ENCODE results near the gene ADARB1.

The ADARB1 gene

DNA sequence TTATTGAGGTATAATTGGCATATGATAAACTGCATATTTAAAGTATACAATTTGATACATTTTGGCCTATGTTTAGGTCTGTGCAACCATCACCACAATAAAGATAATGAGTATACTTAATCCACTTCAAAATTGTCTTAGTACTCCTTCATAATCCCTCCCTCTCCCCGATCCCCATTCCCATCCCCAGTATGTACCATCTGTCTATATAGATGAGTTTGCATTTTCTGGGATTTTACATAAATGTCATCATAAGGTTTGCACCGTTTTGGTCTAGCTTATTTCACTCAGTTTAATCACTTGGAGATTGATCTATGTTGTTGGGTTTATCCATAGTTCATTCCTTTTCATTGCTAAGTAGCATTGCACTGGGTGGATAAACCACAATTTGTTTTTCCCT, 139.0 kb downstream of the ADARB1 start:
- ChIA-PET POLR2A (no interaction called here), CTCF (interaction anchor here (0.6 to 2.4 kb wide), 3 partner anchors 75 to 769 kb away, joined by 3 to 5 read pairs (median 4); no protein-coding TSS in a partner anchor)
- Histone ChIP-seq H3K36me3 (ENCODE audit: control insufficient read depth in 2 of 2, insufficient read depth in 1 of 2, low read length in 2 of 2) (no peaks in the 10 kb centered on the region), H3K4me3 (ENCODE audit: low read depth, low read length) (no peak overlapping the region), H3K9me3 (ENCODE audit: control insufficient read depth, insufficient read depth, low read depth, low read length) (no peaks in the 10 kb centered on the region), H3K4me1 (ENCODE audit: control insufficient read depth, insufficient read depth, low read length) (peaks cover 3% of the 10 kb centered on the region; the same call in 1 of the 2 replicates), H3K27ac (ENCODE audit: extremely low read depth, low read depth, low read length) (no peak overlapping the region)
- TF ChIP-seq ZBTB44 (tag by site-specific recombination; IDR thresholded peaks at IDR 0.05) (no peak), MYNN (tag by site-specific recombination; IDR thresholded peaks at IDR 0.05; ENCODE audit: borderline replicate concordance) (no peak), HOXD13 (CRISPR knock-in tag; IDR thresholded peaks at IDR 0.05; ENCODE audit: borderline replicate concordance) (no peak), RBAK (tag by site-specific recombination; IDR thresholded peaks at IDR 0.05) (no peak), ZNF16 (tag by site-specific recombination; IDR thresholded peaks at IDR 0.05; ENCODE audit: low read depth) (no peak), ZXDB (tag by site-specific recombination; IDR thresholded peaks at IDR 0.05) (no peak), PBX3 (CRISPR knock-in tag; IDR thresholded peaks at IDR 0.05) (no peak)
- TF ChIP-seq, protein P1, sequence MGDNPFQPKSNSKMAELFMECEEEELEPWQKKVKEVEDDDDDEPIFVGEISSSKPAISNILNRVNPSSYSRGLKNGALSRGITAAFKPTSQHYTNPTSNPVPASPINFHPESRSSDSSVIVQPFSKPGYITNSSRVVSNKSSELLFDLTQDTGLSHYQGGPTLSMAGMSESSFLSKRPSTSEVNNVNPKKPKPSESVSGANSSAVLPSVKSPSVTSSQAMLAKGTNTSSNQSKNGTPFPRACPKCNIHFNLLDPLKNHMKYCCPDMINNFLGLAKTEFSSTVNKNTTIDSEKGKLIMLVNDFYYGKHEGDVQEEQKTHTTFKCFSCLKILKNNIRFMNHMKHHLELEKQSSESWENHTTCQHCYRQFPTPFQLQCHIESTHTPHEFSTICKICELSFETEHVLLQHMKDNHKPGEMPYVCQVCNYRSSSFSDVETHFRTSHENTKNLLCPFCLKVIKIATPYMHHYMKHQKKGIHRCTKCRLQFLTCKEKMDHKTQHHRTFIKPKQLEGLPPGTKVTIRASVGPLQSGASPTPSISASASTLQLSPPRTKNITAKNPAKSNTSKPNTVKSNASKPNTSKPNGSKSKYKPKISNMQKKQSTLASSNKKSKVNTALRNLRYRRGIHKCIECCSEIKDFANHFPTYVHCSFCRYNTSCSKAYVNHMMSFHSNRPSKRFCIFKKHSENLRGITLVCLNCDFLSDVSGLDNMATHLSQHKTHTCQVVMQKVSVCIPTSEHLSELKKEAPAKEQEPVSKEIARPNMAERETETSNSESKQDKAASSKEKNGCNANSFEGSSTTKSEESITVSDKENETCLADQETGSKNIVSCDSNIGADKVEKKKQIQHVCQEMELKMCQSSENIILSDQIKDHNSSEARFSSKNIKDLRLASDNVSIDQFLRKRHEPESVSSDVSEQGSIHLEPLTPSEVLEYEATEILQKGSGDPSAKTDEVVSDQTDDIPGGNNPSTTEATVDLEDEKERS (tag by site-specific recombination; IDR thresholded peaks at IDR 0.05), result no peak
- TF ChIP-seq, protein P2, sequence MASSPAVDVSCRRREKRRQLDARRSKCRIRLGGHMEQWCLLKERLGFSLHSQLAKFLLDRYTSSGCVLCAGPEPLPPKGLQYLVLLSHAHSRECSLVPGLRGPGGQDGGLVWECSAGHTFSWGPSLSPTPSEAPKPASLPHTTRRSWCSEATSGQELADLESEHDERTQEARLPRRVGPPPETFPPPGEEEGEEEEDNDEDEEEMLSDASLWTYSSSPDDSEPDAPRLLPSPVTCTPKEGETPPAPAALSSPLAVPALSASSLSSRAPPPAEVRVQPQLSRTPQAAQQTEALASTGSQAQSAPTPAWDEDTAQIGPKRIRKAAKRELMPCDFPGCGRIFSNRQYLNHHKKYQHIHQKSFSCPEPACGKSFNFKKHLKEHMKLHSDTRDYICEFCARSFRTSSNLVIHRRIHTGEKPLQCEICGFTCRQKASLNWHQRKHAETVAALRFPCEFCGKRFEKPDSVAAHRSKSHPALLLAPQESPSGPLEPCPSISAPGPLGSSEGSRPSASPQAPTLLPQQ (tag by site-specific recombination; IDR thresholded peaks at IDR 0.05), result no peak
- TF ChIP-seq, protein P3, sequence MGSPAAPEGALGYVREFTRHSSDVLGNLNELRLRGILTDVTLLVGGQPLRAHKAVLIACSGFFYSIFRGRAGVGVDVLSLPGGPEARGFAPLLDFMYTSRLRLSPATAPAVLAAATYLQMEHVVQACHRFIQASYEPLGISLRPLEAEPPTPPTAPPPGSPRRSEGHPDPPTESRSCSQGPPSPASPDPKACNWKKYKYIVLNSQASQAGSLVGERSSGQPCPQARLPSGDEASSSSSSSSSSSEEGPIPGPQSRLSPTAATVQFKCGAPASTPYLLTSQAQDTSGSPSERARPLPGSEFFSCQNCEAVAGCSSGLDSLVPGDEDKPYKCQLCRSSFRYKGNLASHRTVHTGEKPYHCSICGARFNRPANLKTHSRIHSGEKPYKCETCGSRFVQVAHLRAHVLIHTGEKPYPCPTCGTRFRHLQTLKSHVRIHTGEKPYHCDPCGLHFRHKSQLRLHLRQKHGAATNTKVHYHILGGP (tag by site-specific recombination; IDR thresholded peaks at IDR 0.05), result no peak

GRCh38 chr21:45215213-45215612, 140.8 kb downstream of the ADARB1 start:
- H3K27ac ChIP-seq (ENCODE audit: extremely low read depth, low read depth, low read length), result no peak overlapping the region
- no peaks in the 10 kb centered on the region for H3K9me3 ChIP-seq (ENCODE audit: control insufficient read depth, insufficient read depth, low read depth, low read length)
- ChIA-PET CTCF (interaction anchor here (1.1 to 1.5 kb wide), 2 partner anchors 19 to 75 kb away, joined by 4 to 7 read pairs; no protein-coding TSS in a partner anchor), POLR2A (no interaction called here)
- TF ChIP-seq ZNF138 (tag by site-specific recombination; IDR thresholded peaks at IDR 0.05; ENCODE audit: borderline replicate concordance), result no peak
- TF ChIP-seq ZNF560 (tag by site-specific recombination; IDR thresholded peaks at IDR 0.05; ENCODE audit: borderline replicate concordance), result no peak
- TF ChIP-seq SP3 (tag by site-specific recombination; IDR thresholded peaks at IDR 0.05), result no peak
- TF ChIP-seq ZNF223 (tag by site-specific recombination; IDR thresholded peaks at IDR 0.05), result no peak
- no peak for TF ChIP-seq YY2 (tag by site-specific recombination; IDR thresholded peaks at IDR 0.05)
- TF ChIP-seq ZNF510 (tag by site-specific recombination; IDR thresholded peaks at IDR 0.05; ENCODE audit: insufficient replicate concordance), result no peak
- no peak for TF ChIP-seq ELK4 (IDR thresholded peaks at IDR 0.05; ENCODE audit: borderline replicate concordance, low read depth, low read length)
- TF ChIP-seq ZNF391 (tag by site-specific recombination; IDR thresholded peaks at IDR 0.05; ENCODE audit: borderline replicate concordance, low read depth), result no peak
- no peak for TF ChIP-seq ZBTB44 (tag by site-specific recombination; IDR thresholded peaks at IDR 0.05)
- no peak for TF ChIP-seq SALL2 (tag by site-specific recombination; IDR thresholded peaks at IDR 0.05; ENCODE audit: borderline replicate concordance)
- no peak for TF ChIP-seq GLIS1 (tag by site-specific recombination; IDR thresholded peaks at IDR 0.05)
- no peak for TF ChIP-seq ZNF664 (tag by site-specific recombination; IDR thresholded peaks at IDR 0.05)
- TF ChIP-seq MYNN (tag by site-specific recombination; IDR thresholded peaks at IDR 0.05; ENCODE audit: borderline replicate concordance), result no peak
- no peak overlapping the region for H3K4me3 ChIP-seq (ENCODE audit: low read depth, low read length)
- no peaks in the 10 kb centered on the region for H3K36me3 ChIP-seq (ENCODE audit: control insufficient read depth in 2 of 2, insufficient read depth in 1 of 2, low read length in 2 of 2)
- peaks cover 3% of the 10 kb centered on the region; the same call in 1 of the 2 replicates for H3K4me1 ChIP-seq (ENCODE audit: control insufficient read depth, insufficient read depth, low read length)
